Cardiac fibroblast (primary cell): ENCODE results near the gene ERN1.
A peak's percentile ranks its signal among the peaks of the same experiment; 100 is the strongest.

Source experiments
- DNase-seq, 2 donors: peaks; one replicate each; pipeline versions ENCODE4 v3.0.0 to v3.0.0-alpha.2; 2010; ENCODE audit warnings: low read depth in 2 of 2
- H3K4me3 ChIP-seq, 2 donors: replicated peaks in 1 of 2; 1 replicate in 1 of 2; 2 replicates in 1 of 2; pipeline ENCODE4 v1.5.1; 2011; ENCODE audit warnings: low read depth in 2 of 2, low read length in 2 of 2, mild to moderate bottlenecking in 2 of 2, moderate library complexity in 1 of 2
- TF ChIP-seq, protein P1 (sequence below): IDR thresholded peaks from one replicate; pipeline ENCODE4 v1.5.1; 2011; ENCODE audit warnings: low read depth, mild to moderate bottlenecking, low read length, inconsistent platforms

Gene ERN1

DNA sequence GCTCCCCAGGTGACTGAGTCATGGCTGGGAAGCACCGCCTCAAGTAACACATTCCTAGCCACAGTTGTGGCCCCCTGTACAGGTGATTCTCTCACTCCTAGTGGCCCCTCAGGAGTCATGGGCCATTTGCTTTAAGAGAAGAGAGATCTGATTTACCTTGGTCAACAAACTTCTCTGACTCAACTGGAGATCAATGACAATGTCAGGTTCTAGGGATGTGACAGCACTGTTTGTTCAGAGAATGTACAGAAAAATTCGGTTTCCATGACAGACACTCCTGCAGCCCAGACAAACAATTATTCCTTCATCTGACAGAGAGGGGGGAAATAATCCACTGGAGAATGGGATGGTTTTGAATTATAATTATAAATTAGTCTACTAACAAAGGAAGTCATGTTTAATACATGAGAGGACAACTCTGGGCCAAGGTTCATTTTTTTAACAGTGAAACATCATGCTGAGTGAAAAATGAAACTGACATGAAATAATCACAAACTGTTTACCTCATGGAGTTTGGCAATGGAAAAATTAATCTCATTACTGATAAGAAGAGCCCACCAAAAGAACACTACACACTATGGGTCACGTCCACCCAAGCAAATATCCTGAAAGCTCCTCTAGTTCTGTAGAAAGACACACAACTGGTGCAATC is 9.7 kb downstream of the ERN1 start:
- H3K4me3 ChIP-seq = no peak overlapping the region
- no peak for DNase-seq
- TF ChIP-seq, protein P1, sequence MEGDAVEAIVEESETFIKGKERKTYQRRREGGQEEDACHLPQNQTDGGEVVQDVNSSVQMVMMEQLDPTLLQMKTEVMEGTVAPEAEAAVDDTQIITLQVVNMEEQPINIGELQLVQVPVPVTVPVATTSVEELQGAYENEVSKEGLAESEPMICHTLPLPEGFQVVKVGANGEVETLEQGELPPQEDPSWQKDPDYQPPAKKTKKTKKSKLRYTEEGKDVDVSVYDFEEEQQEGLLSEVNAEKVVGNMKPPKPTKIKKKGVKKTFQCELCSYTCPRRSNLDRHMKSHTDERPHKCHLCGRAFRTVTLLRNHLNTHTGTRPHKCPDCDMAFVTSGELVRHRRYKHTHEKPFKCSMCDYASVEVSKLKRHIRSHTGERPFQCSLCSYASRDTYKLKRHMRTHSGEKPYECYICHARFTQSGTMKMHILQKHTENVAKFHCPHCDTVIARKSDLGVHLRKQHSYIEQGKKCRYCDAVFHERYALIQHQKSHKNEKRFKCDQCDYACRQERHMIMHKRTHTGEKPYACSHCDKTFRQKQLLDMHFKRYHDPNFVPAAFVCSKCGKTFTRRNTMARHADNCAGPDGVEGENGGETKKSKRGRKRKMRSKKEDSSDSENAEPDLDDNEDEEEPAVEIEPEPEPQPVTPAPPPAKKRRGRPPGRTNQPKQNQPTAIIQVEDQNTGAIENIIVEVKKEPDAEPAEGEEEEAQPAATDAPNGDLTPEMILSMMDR = no peak

DNA sequence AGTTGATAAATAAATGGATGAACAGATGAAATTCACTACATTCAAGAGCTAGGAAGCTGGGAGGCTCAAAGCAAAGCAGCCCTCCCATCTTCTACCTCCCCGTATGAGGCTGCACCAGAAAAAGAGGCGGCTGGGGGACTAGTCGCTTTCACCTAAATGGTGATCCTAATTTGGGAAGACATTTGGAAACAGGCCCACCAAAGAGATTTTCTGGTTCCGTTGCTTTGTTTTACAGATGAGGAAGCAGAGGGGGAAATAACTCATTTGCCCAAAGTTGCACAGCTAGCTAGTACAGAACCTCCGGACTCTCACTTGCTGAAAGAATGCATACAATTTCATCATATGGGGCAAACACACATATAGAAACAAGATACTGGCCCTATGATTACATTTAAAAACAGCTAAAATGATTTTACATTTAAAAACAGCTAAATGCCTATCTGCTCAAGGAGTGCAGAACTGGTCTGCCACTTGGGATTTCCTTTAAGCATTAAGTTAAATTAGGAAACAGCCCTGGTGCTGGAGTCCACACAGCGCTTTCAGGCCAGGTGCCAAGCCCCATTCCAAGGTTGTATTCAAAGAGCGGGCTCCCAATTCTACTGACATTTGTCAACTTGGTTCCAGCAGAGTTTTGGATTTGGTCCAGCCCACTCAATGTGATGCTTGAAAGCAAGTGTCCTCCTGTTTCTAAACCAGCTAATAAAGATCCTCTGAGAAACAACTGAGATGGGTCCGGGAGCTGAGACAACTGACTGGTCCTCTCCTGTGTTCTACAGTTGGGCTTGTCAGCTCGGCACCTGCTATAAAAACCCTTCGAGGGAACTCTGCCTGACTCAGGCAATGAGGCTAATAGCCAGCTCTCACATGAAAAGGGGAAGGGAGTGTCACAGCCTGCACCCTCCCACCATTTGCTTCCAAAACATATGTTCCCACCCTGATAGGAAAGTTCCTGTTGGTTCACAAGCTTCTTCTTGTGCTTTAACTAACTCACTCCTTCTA is 11.7 kb downstream of the ERN1 start:
- TF ChIP-seq, protein P1 = no peak
- no peak overlapping the region for H3K4me3 ChIP-seq

DNA sequence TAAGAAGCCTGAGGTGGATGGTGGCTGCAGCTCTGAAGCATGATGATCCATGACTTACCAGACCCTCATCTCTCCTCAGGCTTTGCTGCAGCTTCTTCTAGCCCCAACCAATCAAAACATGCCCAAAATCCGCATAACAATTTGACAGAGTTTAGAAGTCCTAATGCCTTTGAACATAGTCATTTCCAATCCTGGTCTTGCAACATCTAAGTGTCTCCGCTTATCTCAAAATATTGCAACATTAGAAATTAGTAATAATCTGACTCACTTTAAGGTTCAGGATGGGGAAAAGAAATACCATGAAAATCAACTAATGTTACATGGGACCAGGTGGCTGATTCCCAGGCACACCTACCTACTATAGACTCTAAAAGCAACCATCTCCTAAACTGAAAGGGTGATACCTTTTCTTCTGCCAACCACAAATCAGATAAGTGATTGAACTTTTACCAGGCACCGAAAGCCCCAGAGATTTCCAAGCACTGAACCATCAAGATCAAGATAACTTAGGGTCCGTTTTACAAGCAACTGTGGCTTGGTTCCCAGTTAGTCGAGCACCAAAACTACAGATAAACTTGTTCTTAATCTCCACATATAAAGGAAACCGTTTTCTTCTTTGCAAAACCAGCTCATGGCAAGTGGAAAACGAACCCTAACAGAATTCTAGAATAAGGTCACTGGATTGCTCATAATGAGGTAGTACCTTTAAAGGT is 14.0 kb downstream of the ERN1 start:
- TF ChIP-seq, protein P1 = no peak
- H3K4me3 ChIP-seq = no peak overlapping the region
- DNase-seq = peak; percentile 89 to 93

More for the DNA sequence above, 11.7 kb downstream of the ERN1 start:
- DNase-seq = peak; percentile 42 to 72

DNA sequence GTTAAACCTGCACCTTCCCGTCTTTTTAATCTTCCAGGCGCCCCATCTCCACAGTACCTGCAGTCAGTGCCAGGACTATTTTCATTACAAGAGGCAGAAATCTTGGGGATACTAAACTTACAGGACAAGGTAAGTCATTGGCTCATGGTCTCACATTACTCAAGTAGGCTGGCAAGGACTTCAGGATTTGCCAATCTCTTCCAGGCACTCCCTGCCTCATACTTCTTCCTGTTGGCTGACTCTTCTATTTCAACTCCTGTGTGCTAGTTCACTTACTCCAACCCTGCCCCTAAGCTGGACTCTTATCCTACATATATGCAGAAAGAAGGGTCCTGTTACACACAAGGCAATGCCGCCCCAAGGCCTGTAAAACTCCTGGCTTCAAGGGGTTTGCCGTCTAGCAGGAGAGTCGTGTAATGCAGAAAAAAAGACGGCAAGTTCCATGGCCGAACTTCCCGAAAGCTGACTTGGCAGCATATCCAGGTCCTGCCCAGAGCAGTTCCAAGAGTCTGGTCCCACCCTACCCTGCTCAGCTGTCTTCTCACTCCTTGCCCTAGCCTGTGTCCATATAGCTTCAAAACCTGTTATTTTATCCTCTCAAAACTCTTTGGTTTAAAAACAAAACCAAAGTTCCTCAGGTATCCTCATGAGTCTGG is 14.8 kb downstream of the ERN1 start:
- DNase-seq = peak; percentile 60 to 76
- TF ChIP-seq, protein P1 = no peak
- H3K4me3 ChIP-seq = no peak overlapping the region

DNA sequence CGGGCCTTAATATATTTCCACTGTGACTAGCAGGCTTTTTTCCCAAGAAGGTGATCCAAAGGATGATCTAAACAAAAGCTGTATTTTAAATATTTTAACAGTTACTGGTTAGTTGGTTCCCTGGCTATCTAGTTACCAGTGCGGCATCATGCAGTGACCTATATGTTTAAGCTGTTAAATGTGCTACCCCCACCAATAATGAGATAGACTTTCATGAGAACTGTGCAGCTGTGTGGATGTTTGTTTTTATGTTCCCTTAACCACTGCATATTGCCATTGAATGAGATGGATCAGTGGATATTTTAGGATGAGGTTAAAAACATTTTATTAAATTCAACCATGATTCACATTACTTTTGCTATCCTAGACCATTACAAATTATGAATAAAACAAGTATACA is 16.9 kb downstream of the ERN1 start:
- TF ChIP-seq, protein P1 = no peak
- no peak for DNase-seq
- H3K4me3 ChIP-seq = no peak overlapping the region

DNA sequence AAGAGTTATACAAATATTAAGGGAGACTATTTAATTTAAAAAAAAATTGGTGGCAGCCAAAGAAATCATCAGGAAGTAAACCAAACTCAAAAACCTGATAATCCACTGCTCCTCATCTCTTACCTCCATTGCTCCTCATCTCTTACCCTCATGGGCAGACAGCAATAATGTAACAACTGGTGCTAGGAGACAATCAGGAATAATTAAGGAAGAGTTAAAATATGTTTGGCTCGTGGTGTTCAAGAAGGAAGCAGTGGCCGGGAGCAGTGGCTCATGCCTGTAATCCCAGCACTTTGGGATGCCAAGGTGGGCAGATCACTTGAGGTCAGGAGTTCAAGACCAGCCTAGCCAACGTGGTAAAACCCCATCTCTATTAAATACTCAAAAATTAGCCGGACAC is 18.1 kb downstream of the ERN1 start:
- no peak overlapping the region for H3K4me3 ChIP-seq
- DNase-seq = no peak
- TF ChIP-seq, protein P1 = no peak
